ENCODE measurements around the gene IL20.

- no peak for TF ChIP-seq ZNF341 (tag by site-specific recombination; IDR thresholded peaks at IDR 0.05; ENCODE audit: low read depth)
- no peak for TF ChIP-seq ZNF112 (tag by site-specific recombination; IDR thresholded peaks at IDR 0.05)
- no peak for TF ChIP-seq CTCF (tag by site-specific recombination; IDR thresholded peaks at IDR 0.05)
- TF ChIP-seq ZNF394 (tag by site-specific recombination; IDR thresholded peaks at IDR 0.05; ENCODE audit: borderline replicate concordance): no peak
- no peak for TF ChIP-seq ZNF24 (tag by site-specific recombination; IDR thresholded peaks at IDR 0.05)
- TF ChIP-seq, protein P1, sequence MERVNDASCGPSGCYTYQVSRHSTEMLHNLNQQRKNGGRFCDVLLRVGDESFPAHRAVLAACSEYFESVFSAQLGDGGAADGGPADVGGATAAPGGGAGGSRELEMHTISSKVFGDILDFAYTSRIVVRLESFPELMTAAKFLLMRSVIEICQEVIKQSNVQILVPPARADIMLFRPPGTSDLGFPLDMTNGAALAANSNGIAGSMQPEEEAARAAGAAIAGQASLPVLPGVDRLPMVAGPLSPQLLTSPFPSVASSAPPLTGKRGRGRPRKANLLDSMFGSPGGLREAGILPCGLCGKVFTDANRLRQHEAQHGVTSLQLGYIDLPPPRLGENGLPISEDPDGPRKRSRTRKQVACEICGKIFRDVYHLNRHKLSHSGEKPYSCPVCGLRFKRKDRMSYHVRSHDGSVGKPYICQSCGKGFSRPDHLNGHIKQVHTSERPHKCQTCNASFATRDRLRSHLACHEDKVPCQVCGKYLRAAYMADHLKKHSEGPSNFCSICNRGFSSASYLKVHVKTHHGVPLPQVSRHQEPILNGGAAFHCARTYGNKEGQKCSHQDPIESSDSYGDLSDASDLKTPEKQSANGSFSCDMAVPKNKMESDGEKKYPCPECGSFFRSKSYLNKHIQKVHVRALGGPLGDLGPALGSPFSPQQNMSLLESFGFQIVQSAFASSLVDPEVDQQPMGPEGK (tag by site-specific recombination; IDR thresholded peaks at IDR 0.05): no peak
These were observed 22.3 kb downstream of the IL20 start for GRCh38 chr1:206887701-206888100.

Data from HEK293 (cell line).